HG02970 (cell line): ENCODE results near the gene HRH1.
"Not testable (repeated sequence)": the region's sequence is repeated elsewhere in the genome, so short reads cannot be mapped to it uniquely, and the experiment has no call there.

ENCODE experiments used
- ATAC-seq: cut with Tn5 transposase; IDR thresholded peaks from one replicate; pipeline ENCODE4 v1.9.1; 2021; ENCODE audit warnings: mild to moderate bottlenecking, moderate library complexity, moderate number of reproducible peaks; ENCODE audit not compliant: unreplicated experiment, low FRiP score

HRH1 gene

GRCh38 chr3:11201251-11202019, 47.1 kb downstream of the HRH1 start:
- ATAC-seq, result no peak

- no peak for ATAC-seq
Measured at GRCh38 chr3:11203961-11204360, 49.7 kb downstream of the HRH1 start.

- no peak for ATAC-seq
Measured at GRCh38 chr3:11204697-11205348, 50.5 kb downstream of the HRH1 start.

- ATAC-seq, result not testable (repeated sequence)
Measured at GRCh38 chr3:11205881-11206280, 51.6 kb downstream of the HRH1 start.

GRCh38 chr3:11206316-11206715, 52.0 kb downstream of the HRH1 start:
- ATAC-seq, result no peak

GRCh38 chr3:11206953-11207352, 52.7 kb downstream of the HRH1 start:
- ATAC-seq, result no peak

- no peak for ATAC-seq
Measured at GRCh38 chr3:11211531-11212298, 57.4 kb downstream of the HRH1 start.

GRCh38 chr3:11212299-11212608, 58.0 kb downstream of the HRH1 start:
- ATAC-seq, result no peak

GRCh38 chr3:11212784-11213183, 58.5 kb downstream of the HRH1 start:
- ATAC-seq, result no peak

- no peak for ATAC-seq
Measured at GRCh38 chr3:11213810-11214450, 59.6 kb downstream of the HRH1 start.

GRCh38 chr3:11214451-11214978, 60.2 kb downstream of the HRH1 start:
- ATAC-seq, result no peak

- not testable (repeated sequence) for ATAC-seq
Measured at GRCh38 chr3:11217370-11217769, 63.1 kb downstream of the HRH1 start.

- no peak for ATAC-seq
Measured at GRCh38 chr3:11220230-11220629, 65.9 kb downstream of the HRH1 start.

- ATAC-seq, result no peak
Measured at GRCh38 chr3:11221818-11222415, 67.6 kb downstream of the HRH1 start.

GRCh38 chr3:11224010-11224409, 69.7 kb downstream of the HRH1 start:
- ATAC-seq, result no peak

GRCh38 chr3:11224870-11225229, 70.6 kb downstream of the HRH1 start:
- ATAC-seq, result no peak

GRCh38 chr3:11226042-11226370, 71.7 kb downstream of the HRH1 start:
- no peak for ATAC-seq

- no peak for ATAC-seq
Measured at GRCh38 chr3:11228041-11228440, 73.7 kb downstream of the HRH1 start.

- no peak for ATAC-seq
Measured at GRCh38 chr3:11230125-11230524, 75.8 kb downstream of the HRH1 start.

- no peak for ATAC-seq
Measured at GRCh38 chr3:11230832-11231231, 76.5 kb downstream of the HRH1 start.

GRCh38 chr3:11235385-11235784, 81.1 kb downstream of the HRH1 start:
- ATAC-seq, result no peak
